HG03342 (cell line): ENCODE results near the gene CDON.
A peak's percentile ranks its signal among the peaks of the same experiment; 100 is the strongest.
"Not testable (repeated sequence)": the region's sequence is repeated elsewhere in the genome, so short reads cannot be mapped to it uniquely, and the experiment has no call there.

ENCODE experiments used
- ATAC-seq: cut with Tn5 transposase; IDR thresholded peaks from one replicate; pipeline ENCODE4 v1.9.1; 2021; ENCODE audit warnings: mild to moderate bottlenecking, moderate library complexity; ENCODE audit not compliant: unreplicated experiment

CDON gene

GRCh38 chr11:125995313-125995712 lies 67.4 kb downstream of the CDON start:
- peak; percentile 58 for ATAC-seq

GRCh38 chr11:125994509-125994908 lies 68.2 kb downstream of the CDON start:
- ATAC-seq, result no peak

GRCh38 chr11:125992893-125993292 lies 69.8 kb downstream of the CDON start:
- ATAC-seq, result no peak

GRCh38 chr11:125990244-125990643 lies 72.4 kb downstream of the CDON start:
- ATAC-seq, result no peak

- ATAC-seq, result no peak
Observed at GRCh38 chr11:125987066-125987641, 75.5 kb downstream of the CDON start.

- not testable (repeated sequence) for ATAC-seq
Observed at GRCh38 chr11:125985956-125986355, 76.7 kb downstream of the CDON start.

- ATAC-seq, result no peak
Observed at GRCh38 chr11:125982348-125982730, 80.3 kb downstream of the CDON start.

- no peak for ATAC-seq
Observed at GRCh38 chr11:125980436-125980835, 82.2 kb downstream of the CDON start.

GRCh38 chr11:125979511-125979910 lies 83.2 kb downstream of the CDON start:
- no peak for ATAC-seq

GRCh38 chr11:125978778-125979407 lies 83.8 kb downstream of the CDON start:
- no peak for ATAC-seq

GRCh38 chr11:125978181-125978716 lies 84.4 kb downstream of the CDON start:
- no peak for ATAC-seq

GRCh38 chr11:125977333-125977732 lies 85.3 kb downstream of the CDON start:
- ATAC-seq, result no peak

- ATAC-seq, result no peak
Observed at GRCh38 chr11:125976156-125976555, 86.5 kb downstream of the CDON start.

- ATAC-seq, result no peak
Observed at GRCh38 chr11:125975634-125976033, 87.0 kb downstream of the CDON start.

GRCh38 chr11:125974284-125974683 lies 88.4 kb downstream of the CDON start:
- ATAC-seq, result no peak

- ATAC-seq, result no peak
Observed at GRCh38 chr11:125971618-125972017, 91.0 kb downstream of the CDON start.

- no peak for ATAC-seq
Observed at GRCh38 chr11:125968354-125968753, 94.3 kb downstream of the CDON start.

GRCh38 chr11:125967515-125967914 lies 95.2 kb downstream of the CDON start:
- ATAC-seq, result no peak

- no peak for ATAC-seq
Observed at GRCh38 chr11:125960771-125961170, 101.9 kb downstream of the CDON start.

- no peak for ATAC-seq
Observed at GRCh38 chr11:125959931-125960330, 102.7 kb downstream of the CDON start.

GRCh38 chr11:125959511-125959910 lies 103.2 kb downstream of the CDON start:
- ATAC-seq, result no peak

GRCh38 chr11:125958872-125959400 lies 103.7 kb downstream of the CDON start:
- ATAC-seq, result no peak
